HG02610 (cell line): ENCODE data around the gene FAAP100.

Source experiments
- ATAC-seq: cut with Tn5 transposase; IDR thresholded peaks from one replicate; pipeline ENCODE4 v1.9.1; 2021; ENCODE audit warnings: mild to moderate bottlenecking, moderate library complexity; ENCODE audit not compliant: unreplicated experiment

FAAP100 gene

DNA sequence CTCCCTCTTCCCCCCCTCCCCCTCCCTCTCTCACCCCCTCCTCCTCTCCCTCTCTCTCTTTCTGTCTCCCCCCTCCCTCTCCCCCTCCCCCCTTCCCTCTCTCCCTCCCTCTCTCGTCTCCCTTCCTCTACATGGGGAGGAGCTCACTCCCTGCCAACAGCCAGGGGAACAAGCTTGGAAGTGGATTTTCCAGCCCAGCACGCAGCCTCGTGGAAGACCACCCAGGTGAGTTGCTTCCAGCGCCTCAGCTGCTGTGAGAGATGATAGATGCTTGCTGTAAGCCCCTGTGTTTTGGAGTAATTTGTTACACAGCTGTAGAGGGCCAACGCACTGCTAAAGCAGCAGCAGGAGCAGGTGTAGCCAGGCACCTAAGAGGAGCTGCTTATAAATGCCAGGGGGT lies 60.4 kb downstream of the FAAP100 start:
- ATAC-seq, result no peak

GRCh38 chr17:81491181-81491581 lies 61.0 kb downstream of the FAAP100 start:
- no peak for ATAC-seq

- ATAC-seq, result no peak
These were observed 61.9 kb downstream of the FAAP100 start for GRCh38 chr17:81489998-81490992.
